Lung (tissue), 12 donors: ENCODE data around the gene GFRA1. TPM values are rescaled to one million over a fixed set of nuclear protein-coding genes. Genes with fewer than 3 reads are reported as not detected.

Source experiments
- ATAC-seq: fragments of 200-7000 bp; cut with Tn5 transposase; one replicate; pipeline ENCODE4 v1.9.1; 2020; ENCODE audit warnings: moderate number of reproducible peaks; ENCODE audit not compliant: insufficient read depth, low FRiP score
- DNase-seq, 3 donors: peaks; one replicate each; pipeline ENCODE4 v3.0.0-alpha.2; 2013 to 2017
- H3K27ac ChIP-seq, 2 donors: one replicate each; pipeline ENCODE4 v1.5.1; 2013; ENCODE audit warnings: mild to moderate bottlenecking in 2 of 2, moderate library complexity in 2 of 2, control low read depth in 1 of 2, inconsistent platforms in 1 of 2, low read depth in 1 of 2, low read length in 1 of 2
- H3K27me3 ChIP-seq, 3 donors: one replicate each; pipeline ENCODE4 v1.5.1; 2013; ENCODE audit warnings: low read length in 2 of 3; ENCODE audit not compliant: control insufficient read depth in 3 of 3, insufficient read depth in 3 of 3
- H3K36me3 ChIP-seq, 4 donors: one replicate each; pipeline ENCODE4 v1.5.1; 2013; ENCODE audit warnings: low read length in 4 of 4, mild to moderate bottlenecking in 1 of 4, moderate library complexity in 1 of 4; ENCODE audit not compliant: control insufficient read depth in 4 of 4, insufficient read depth in 4 of 4
- H3K4me1 ChIP-seq, 5 donors: one replicate each; pipeline ENCODE4 v1.5.1; 2013; ENCODE audit warnings: low read length in 5 of 5, mild to moderate bottlenecking in 2 of 5, moderate library complexity in 1 of 5; ENCODE audit not compliant: control insufficient read depth in 5 of 5, insufficient read depth in 5 of 5
- H3K4me3 ChIP-seq: one replicate; pipeline ENCODE4 v1.5.1; 2013; ENCODE audit warnings: mild to moderate bottlenecking, control low read depth, moderate library complexity
- H3K9ac ChIP-seq, 2 donors: one replicate each; pipeline ENCODE4 v1.5.1; 2013; ENCODE audit warnings: low read length in 2 of 2, control low read depth in 1 of 2; ENCODE audit not compliant: insufficient read depth in 1 of 2
- H3K9me3 ChIP-seq, 4 donors: one replicate each; pipeline ENCODE4 v1.5.1; 2013; ENCODE audit warnings: low read length in 3 of 4, mild to moderate bottlenecking in 1 of 4, moderate library complexity in 1 of 4; ENCODE audit not compliant: control insufficient read depth in 4 of 4, insufficient read depth in 3 of 4
- CTCF ChIP-seq: IDR thresholded peaks from 2 replicates; pipeline ENCODE4 v1.5.1; 2012; ENCODE audit warnings: mild to moderate bottlenecking; ENCODE audit errors: control extremely low read depth, extremely low read depth
- WGBS, 2 donors: extraction: QIAGEN DNeasy Blood & Tissue Kit; methylation state at CpG; one replicate each; pipeline ENCODE4 v1.1.7; 2013; 5-methylcytosine and 5-hydroxymethylcytosine counted together
- polyA plus RNA-seq, 2 donors: library from polyadenylated mRNA; stranded (reverse); fragments of 200-250 nt; gene quantifications; one replicate each; pipeline ENCODE4 v1.2.1, GENCODE V29; 2013
- total RNA-seq, 2 donors: library from RNA; depleted of rRNA in 1 of 2; stranded (reverse); fragments of >200 nt in 1 of 2; gene quantifications; one replicate each; pipeline ENCODE4 v1.2.1, GENCODE V29; 2014 to 2021
- donor health status: control.
- donor health status: control.
- donor health status: Bipolar disorder and iron deficiency.
- donor health status: healthy.
- donor health status: DM: yes; HTN: yes; CAD: no.

GFRA1 gene
- total and polyA plus RNA-seq, 4 donors, result 0.51 to 30.4 (median 1.4) TPM

- WGBS, 2 donors, result 92 to 98% methylated on average over 2 of the region's 2 CpGs
- Histone ChIP-seq H3K27me3 (no peaks in the 10 kb centered on the region), H3K4me3 (no peak overlapping the region), H3K4me1 (peaks cover 0 to 5% (median 3%) of the 10 kb centered on the region in 5 donors), H3K9me3 (peaks cover 0 to 2% (median 0%) of the 10 kb centered on the region in 4 donors), H3K27ac (no peak overlapping the region), H3K9ac (no peak overlapping the region), H3K36me3 (no peaks in the 10 kb centered on the region)
- ATAC-seq (no peak), DNase-seq (no peak)
- no peak for TF ChIP-seq CTCF
Observed at GRCh38 chr10:116233230-116233629, 39.8 kb downstream of the GFRA1 start.

DNA sequence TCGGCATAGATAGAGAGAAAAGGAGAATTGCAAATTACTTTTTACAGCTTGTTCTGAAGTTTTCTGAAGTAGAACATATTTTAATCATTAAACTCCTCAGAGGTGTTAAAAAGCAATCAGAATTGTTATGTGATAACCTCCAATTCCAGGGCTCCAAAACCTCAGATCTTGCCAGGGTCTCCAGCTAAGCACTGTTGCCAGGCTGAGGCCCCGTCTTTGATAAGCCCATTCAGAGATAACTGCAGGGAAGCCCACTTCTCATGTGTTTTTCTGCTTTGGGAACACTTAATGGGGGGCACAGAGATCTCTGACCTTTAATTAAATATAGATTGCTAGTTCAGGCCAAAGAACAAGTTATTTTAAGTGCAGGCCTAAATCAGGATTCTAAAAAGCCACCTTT is 40.4 kb downstream of the GFRA1 start:
- Histone ChIP-seq H3K9me3 (no peaks in the 10 kb centered on the region), H3K27me3 (no peaks in the 10 kb centered on the region), H3K4me1 (peaks cover 0 to 5% (median 3%) of the 10 kb centered on the region in 5 donors), H3K36me3 (no peaks in the 10 kb centered on the region), H3K27ac (no peak overlapping the region), H3K4me3 (no peak overlapping the region), H3K9ac (no peak overlapping the region)
- DNase-seq, result peak; percentile 28 to 58 (median 37)
- 49 to 67% methylated on average over 2 of the region's 2 CpGs for WGBS, 2 donors
- no peak for TF ChIP-seq CTCF
- no peak for ATAC-seq

DNA sequence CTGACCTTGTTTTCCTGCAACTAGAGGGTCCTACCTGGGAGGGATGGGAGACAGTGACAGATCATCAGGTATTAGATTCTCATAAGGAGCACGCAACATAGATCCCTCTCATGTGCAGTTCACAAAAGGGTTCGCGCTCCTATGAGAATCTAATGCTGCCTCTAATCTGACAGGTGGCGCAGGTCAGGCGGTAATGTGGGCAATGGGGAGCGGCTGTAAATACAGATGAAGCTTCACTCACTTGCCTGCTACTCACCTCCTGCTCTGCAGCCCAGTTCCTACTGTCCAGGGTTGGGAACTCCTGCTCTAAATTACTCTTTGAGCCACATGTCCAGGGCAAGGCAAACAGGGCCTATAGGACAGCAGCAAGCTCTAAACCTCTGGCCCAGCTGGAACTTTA is 46.2 kb downstream of the GFRA1 start:
- Histone ChIP-seq H3K9me3 (no peaks in the 10 kb centered on the region), H3K4me1 (no peaks in the 10 kb centered on the region), H3K9ac (no peak overlapping the region), H3K36me3 (no peaks in the 10 kb centered on the region), H3K4me3 (no peak overlapping the region), H3K27ac (no peak overlapping the region), H3K27me3 (no peaks in the 10 kb centered on the region)
- no peak for TF ChIP-seq CTCF
- ATAC-seq (no peak), DNase-seq (no peak)
- WGBS, 2 donors, result 93 to 95% methylated on average over 6 of the region's 6 CpGs

DNA sequence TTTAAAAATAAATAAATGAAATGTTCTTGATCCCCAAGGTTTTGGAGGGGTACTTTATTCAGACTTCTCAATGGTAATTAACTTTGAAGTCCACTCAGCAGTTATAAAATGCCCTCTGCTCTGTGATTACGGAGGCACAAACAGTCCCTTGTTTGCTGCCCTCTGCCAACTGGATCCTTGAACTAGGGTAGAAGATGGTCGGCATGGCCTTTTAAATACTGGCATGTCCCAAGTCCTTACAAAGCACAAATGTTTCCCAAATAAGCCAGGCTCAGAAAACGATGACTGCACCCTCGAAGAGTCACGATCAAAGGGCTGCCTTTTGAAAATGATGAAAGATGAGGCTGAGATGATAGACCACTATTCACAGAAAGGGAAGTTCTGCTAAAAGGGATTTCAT is 47.0 kb downstream of the GFRA1 start:
- H3K27ac ChIP-seq, result no peak overlapping the region
- H3K9me3 ChIP-seq, result no peaks in the 10 kb centered on the region
- DNase-seq, result no peak
- no peak for ATAC-seq
- H3K36me3 ChIP-seq, result no peaks in the 10 kb centered on the region
- H3K4me1 ChIP-seq, result no peaks in the 10 kb centered on the region
- no peak for TF ChIP-seq CTCF
- H3K4me3 ChIP-seq, result no peak overlapping the region
- 83 to 89% methylated on average over 5 of the region's 5 CpGs for WGBS, 2 donors
- no peak overlapping the region for H3K9ac ChIP-seq
- H3K27me3 ChIP-seq, result no peaks in the 10 kb centered on the region
